ENCODE measurements around the gene BCKDHA.

The BCKDHA gene

DNA sequence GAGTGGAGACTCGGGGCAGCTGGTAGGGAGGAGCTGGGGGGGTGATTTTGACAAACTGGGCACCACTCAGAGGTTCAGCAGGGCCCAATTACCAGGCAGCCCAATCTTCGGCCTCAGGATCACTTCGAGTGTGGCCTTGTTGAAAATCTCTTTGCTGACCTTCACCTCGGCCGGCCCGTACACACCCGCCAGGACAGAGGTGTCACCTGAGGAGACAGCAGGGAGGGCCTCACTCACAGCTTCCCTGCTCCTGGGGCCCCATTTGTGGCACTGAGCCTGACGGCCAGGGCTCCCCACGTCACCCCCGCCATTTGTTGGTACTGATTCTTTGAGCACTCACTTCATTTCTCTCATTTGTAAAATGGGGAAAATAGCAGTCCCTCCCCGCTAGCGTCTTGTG lies 4.8 kb upstream of the BCKDHA start:
- Histone ChIP-seq H3K27me3 (replicated peaks; ENCODE audit: control insufficient read depth, insufficient read depth, low read length) (no peaks in the 10 kb centered on the region), H3K9me3 (ENCODE audit: control insufficient read depth, low read length) (no peaks in the 10 kb centered on the region), H3K36me3 (ENCODE audit: control insufficient read depth, insufficient read depth, low read length, severe bottlenecking) (peaks cover 24% of the 10 kb centered on the region), H3K4me1 (ENCODE audit: control insufficient read depth, insufficient read depth, low read length) (peaks cover 3% of the 10 kb centered on the region), H3K9ac (ENCODE audit: low read length) (no peak overlapping the region), H3K4me3 (ENCODE audit: low read length) (no peak overlapping the region)
- no peak for DNase-seq (ENCODE audit: low read depth)

GRCh38 chr19:41395355-41395754 lies 2.3 kb upstream of the BCKDHA start:
- no peaks in the 10 kb centered on the region for H3K27me3 ChIP-seq (replicated peaks; ENCODE audit: control insufficient read depth, insufficient read depth, low read length)
- H3K4me1 ChIP-seq (ENCODE audit: control insufficient read depth, insufficient read depth, low read length) = peaks cover 14% of the 10 kb centered on the region
- no peak overlapping the region for H3K9ac ChIP-seq (ENCODE audit: low read length)
- DNase-seq (ENCODE audit: low read depth) = no peak
- peaks cover 17% of the 10 kb centered on the region for H3K36me3 ChIP-seq (ENCODE audit: control insufficient read depth, insufficient read depth, low read length, severe bottlenecking)
- no peak overlapping the region for H3K4me3 ChIP-seq (ENCODE audit: low read length)
- no peaks in the 10 kb centered on the region for H3K9me3 ChIP-seq (ENCODE audit: control insufficient read depth, low read length)

- Histone ChIP-seq H3K9me3 (ENCODE audit: control insufficient read depth, low read length) (no peaks in the 10 kb centered on the region), H3K27me3 (replicated peaks; ENCODE audit: control insufficient read depth, insufficient read depth, low read length) (no peaks in the 10 kb centered on the region), H3K4me3 (ENCODE audit: low read length) (peak overlapping the region; percentile 96), H3K4me1 (ENCODE audit: control insufficient read depth, insufficient read depth, low read length) (peaks cover 14% of the 10 kb centered on the region), H3K36me3 (ENCODE audit: control insufficient read depth, insufficient read depth, low read length, severe bottlenecking) (peaks cover 9% of the 10 kb centered on the region), H3K9ac (ENCODE audit: low read length) (peak overlapping the region; percentile 97)
- DNase-seq (ENCODE audit: low read depth) = peak; percentile 41
Measured at GRCh38 chr19:41398050-41398418, 416 bp downstream of the BCKDHA start.

DNA sequence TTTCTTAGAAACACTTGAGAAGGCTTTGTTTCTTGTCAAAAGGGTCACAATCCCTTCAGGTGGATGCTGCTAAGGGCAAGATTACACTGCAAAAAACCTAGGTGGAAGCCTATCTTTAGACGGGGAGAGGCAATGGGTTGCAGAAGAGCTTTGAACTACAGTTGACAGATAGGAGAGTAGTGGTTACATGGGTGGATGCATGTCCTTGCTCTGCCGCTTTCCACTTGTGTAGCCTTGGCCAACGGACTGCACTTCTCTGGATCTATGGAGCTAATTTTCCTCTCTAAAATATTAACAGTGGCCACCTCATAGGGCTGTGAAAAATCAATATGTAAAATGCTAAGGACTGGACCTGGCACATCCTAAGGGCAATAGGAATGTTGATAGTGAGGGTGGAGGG lies 980 bp downstream of the BCKDHA start:
- no peaks in the 10 kb centered on the region for H3K9me3 ChIP-seq (ENCODE audit: control insufficient read depth, low read length)
- peak overlapping the region; percentile 97 for H3K9ac ChIP-seq (ENCODE audit: low read length)
- H3K27me3 ChIP-seq (replicated peaks; ENCODE audit: control insufficient read depth, insufficient read depth, low read length) = no peaks in the 10 kb centered on the region
- no peak for DNase-seq (ENCODE audit: low read depth)
- H3K4me1 ChIP-seq (ENCODE audit: control insufficient read depth, insufficient read depth, low read length) = peaks cover 14% of the 10 kb centered on the region
- H3K4me3 ChIP-seq (ENCODE audit: low read length) = peak overlapping the region; percentile 96
- H3K36me3 ChIP-seq (ENCODE audit: control insufficient read depth, insufficient read depth, low read length, severe bottlenecking) = peaks cover 11% of the 10 kb centered on the region

GRCh38 chr19:41399091-41399490 lies 1.5 kb downstream of the BCKDHA start:
- H3K9me3 ChIP-seq (ENCODE audit: control insufficient read depth, low read length) = no peaks in the 10 kb centered on the region
- H3K4me3 ChIP-seq (ENCODE audit: low read length) = peak overlapping the region; percentile 96
- no peaks in the 10 kb centered on the region for H3K27me3 ChIP-seq (replicated peaks; ENCODE audit: control insufficient read depth, insufficient read depth, low read length)
- no peak for DNase-seq (ENCODE audit: low read depth)
- peak overlapping the region; percentile 97 for H3K9ac ChIP-seq (ENCODE audit: low read length)
- peaks cover 14% of the 10 kb centered on the region for H3K4me1 ChIP-seq (ENCODE audit: control insufficient read depth, insufficient read depth, low read length)
- H3K36me3 ChIP-seq (ENCODE audit: control insufficient read depth, insufficient read depth, low read length, severe bottlenecking) = peaks cover 11% of the 10 kb centered on the region

DNA sequence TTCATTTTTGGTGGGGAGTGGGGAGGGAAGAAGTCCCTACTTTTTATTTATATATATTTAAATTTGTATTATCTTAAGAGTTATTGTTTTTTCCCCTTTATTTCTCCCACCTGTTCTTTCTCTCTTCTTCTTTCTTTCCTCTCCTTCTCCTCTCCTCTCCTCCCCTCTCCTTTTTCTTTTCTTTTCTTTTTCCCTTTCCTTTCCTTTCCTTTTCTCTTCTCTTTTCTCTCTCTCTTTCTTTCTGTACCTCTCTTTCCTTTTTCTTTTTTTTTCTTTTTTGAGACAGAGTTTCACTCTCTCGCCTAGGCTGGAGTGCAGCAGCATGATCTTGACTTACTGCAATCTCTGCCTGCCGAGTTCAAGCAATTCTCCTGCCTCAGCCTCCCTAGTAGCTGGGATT lies 1.9 kb downstream of the BCKDHA start:
- H3K9me3 ChIP-seq (ENCODE audit: control insufficient read depth, low read length) = no peaks in the 10 kb centered on the region
- no peak for DNase-seq (ENCODE audit: low read depth)
- H3K36me3 ChIP-seq (ENCODE audit: control insufficient read depth, insufficient read depth, low read length, severe bottlenecking) = peaks cover 11% of the 10 kb centered on the region
- H3K4me3 ChIP-seq (ENCODE audit: low read length) = no peak overlapping the region
- peaks cover 14% of the 10 kb centered on the region for H3K4me1 ChIP-seq (ENCODE audit: control insufficient read depth, insufficient read depth, low read length)
- H3K27me3 ChIP-seq (replicated peaks; ENCODE audit: control insufficient read depth, insufficient read depth, low read length) = no peaks in the 10 kb centered on the region
- H3K9ac ChIP-seq (ENCODE audit: low read length) = no peak overlapping the region

GRCh38 chr19:41401483-41401882 lies 3.9 kb downstream of the BCKDHA start:
- no peaks in the 10 kb centered on the region for H3K9me3 ChIP-seq (ENCODE audit: control insufficient read depth, low read length)
- peaks cover 12% of the 10 kb centered on the region for H3K4me1 ChIP-seq (ENCODE audit: control insufficient read depth, insufficient read depth, low read length)
- H3K4me3 ChIP-seq (ENCODE audit: low read length) = no peak overlapping the region
- H3K27me3 ChIP-seq (replicated peaks; ENCODE audit: control insufficient read depth, insufficient read depth, low read length) = no peaks in the 10 kb centered on the region
- peaks cover 11% of the 10 kb centered on the region for H3K36me3 ChIP-seq (ENCODE audit: control insufficient read depth, insufficient read depth, low read length, severe bottlenecking)
- no peak overlapping the region for H3K9ac ChIP-seq (ENCODE audit: low read length)
- DNase-seq (ENCODE audit: low read depth) = no peak

GRCh38 chr19:41402010-41402409 lies 4.4 kb downstream of the BCKDHA start:
- peaks cover 11% of the 10 kb centered on the region for H3K4me1 ChIP-seq (ENCODE audit: control insufficient read depth, insufficient read depth, low read length)
- H3K36me3 ChIP-seq (ENCODE audit: control insufficient read depth, insufficient read depth, low read length, severe bottlenecking) = peaks cover 11% of the 10 kb centered on the region
- no peak overlapping the region for H3K9ac ChIP-seq (ENCODE audit: low read length)
- no peak for DNase-seq (ENCODE audit: low read depth)
- H3K27me3 ChIP-seq (replicated peaks; ENCODE audit: control insufficient read depth, insufficient read depth, low read length) = no peaks in the 10 kb centered on the region
- H3K9me3 ChIP-seq (ENCODE audit: control insufficient read depth, low read length) = no peaks in the 10 kb centered on the region
- no peak overlapping the region for H3K4me3 ChIP-seq (ENCODE audit: low read length)

- DNase-seq (ENCODE audit: low read depth) = no peak
- no peak overlapping the region for H3K4me3 ChIP-seq (ENCODE audit: low read length)
Measured at GRCh38 chr19:41403181-41403970, 5.8 kb downstream of the BCKDHA start.

DNA sequence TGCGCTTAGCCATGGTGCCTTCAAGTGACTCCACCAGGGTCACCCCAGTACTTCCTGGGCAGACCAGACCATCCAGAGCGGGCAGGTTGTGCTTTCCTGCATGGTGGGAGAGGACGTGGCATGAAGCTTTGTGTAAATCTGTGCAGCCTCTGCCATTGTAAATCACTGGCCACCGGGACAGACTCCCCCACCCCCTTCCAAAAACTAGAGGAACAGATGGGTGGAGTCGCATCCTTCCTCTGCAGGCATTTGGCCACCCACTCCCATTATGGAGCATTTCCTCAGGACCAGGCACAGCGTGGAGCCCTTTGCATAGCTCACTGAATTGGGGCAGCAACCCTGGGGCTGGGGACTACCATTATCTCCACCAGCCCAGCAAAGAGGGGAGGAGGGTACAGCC lies 8.2 kb downstream of the BCKDHA start:
- DNase-seq (ENCODE audit: low read depth) = no peak
- Histone ChIP-seq H3K27me3 (replicated peaks; ENCODE audit: control insufficient read depth, insufficient read depth, low read length) (no peaks in the 10 kb centered on the region), H3K4me3 (ENCODE audit: low read length) (no peak overlapping the region), H3K9ac (ENCODE audit: low read length) (no peak overlapping the region), H3K9me3 (ENCODE audit: control insufficient read depth, low read length) (no peaks in the 10 kb centered on the region), H3K36me3 (ENCODE audit: control insufficient read depth, insufficient read depth, low read length, severe bottlenecking) (peaks cover 11% of the 10 kb centered on the region), H3K4me1 (ENCODE audit: control insufficient read depth, insufficient read depth, low read length) (peaks cover 6% of the 10 kb centered on the region)

More at GRCh38 chr19:41403181-41403970, 5.8 kb downstream of the BCKDHA start:
- Histone ChIP-seq H3K27me3 (replicated peaks; ENCODE audit: control insufficient read depth, insufficient read depth, low read length) (no peaks in the 10 kb centered on the region), H3K36me3 (ENCODE audit: control insufficient read depth, insufficient read depth, low read length, severe bottlenecking) (peaks cover 11% of the 10 kb centered on the region), H3K9ac (ENCODE audit: low read length) (no peak overlapping the region), H3K9me3 (ENCODE audit: control insufficient read depth, low read length) (no peaks in the 10 kb centered on the region), H3K4me1 (ENCODE audit: control insufficient read depth, insufficient read depth, low read length) (peaks cover 9% of the 10 kb centered on the region)

DNA sequence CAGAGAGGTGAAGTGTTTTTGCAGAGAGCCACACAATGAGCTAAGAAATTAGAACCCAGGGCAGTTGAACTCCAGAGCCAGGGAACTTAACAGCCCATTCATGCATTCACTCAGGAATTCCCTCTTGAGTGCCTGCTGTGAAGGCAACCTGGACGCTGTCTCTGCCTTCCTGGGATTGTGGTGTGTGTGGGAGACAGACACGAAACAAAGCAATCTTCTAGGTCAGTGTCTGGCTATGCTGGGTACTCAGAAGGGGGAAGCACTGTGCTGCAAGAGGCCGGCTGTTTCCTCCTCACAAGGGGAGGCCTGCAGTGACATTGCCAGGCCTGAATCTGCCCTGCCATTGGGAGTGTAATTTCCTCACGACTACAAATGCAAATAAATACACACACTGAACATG lies 9.7 kb downstream of the BCKDHA start:
- Histone ChIP-seq H3K9ac (ENCODE audit: low read length) (no peak overlapping the region), H3K4me1 (ENCODE audit: control insufficient read depth, insufficient read depth, low read length) (peaks cover 6% of the 10 kb centered on the region), H3K27me3 (replicated peaks; ENCODE audit: control insufficient read depth, insufficient read depth, low read length) (no peaks in the 10 kb centered on the region), H3K9me3 (ENCODE audit: control insufficient read depth, low read length) (no peaks in the 10 kb centered on the region), H3K36me3 (ENCODE audit: control insufficient read depth, insufficient read depth, low read length, severe bottlenecking) (peaks cover 15% of the 10 kb centered on the region), H3K4me3 (ENCODE audit: low read length) (no peak overlapping the region)
- DNase-seq (ENCODE audit: low read depth) = no peak

DNA sequence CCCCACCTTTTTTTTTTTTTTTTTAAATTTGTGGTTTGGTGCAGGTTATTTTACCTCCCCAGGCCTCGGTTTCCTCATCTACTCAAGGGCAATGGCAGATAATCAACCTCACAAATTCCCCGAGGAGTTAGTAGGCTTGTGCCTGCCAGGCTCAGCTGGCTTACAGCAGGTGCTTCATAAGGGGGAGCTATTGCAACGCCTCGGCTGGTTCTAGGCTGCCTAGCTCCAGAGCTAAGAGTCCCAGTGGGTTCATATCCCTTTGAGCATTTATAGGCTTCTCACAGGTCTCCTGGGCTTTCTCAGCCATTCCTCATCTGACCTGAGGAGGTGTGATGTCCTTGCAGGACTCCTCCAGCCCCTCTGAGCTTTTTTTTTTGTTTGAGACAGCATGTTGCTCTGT lies 10.6 kb downstream of the BCKDHA start:
- no peak for DNase-seq (ENCODE audit: low read depth)
- Histone ChIP-seq H3K9me3 (ENCODE audit: control insufficient read depth, low read length) (no peaks in the 10 kb centered on the region), H3K27me3 (replicated peaks; ENCODE audit: control insufficient read depth, insufficient read depth, low read length) (no peaks in the 10 kb centered on the region)

More for the DNA sequence above, 10.6 kb downstream of the BCKDHA start:
- peaks cover 15% of the 10 kb centered on the region for H3K36me3 ChIP-seq (ENCODE audit: control insufficient read depth, insufficient read depth, low read length, severe bottlenecking)
- peaks cover 6% of the 10 kb centered on the region for H3K4me1 ChIP-seq (ENCODE audit: control insufficient read depth, insufficient read depth, low read length)
- H3K4me3 ChIP-seq (ENCODE audit: low read length) = no peak overlapping the region
- H3K9ac ChIP-seq (ENCODE audit: low read length) = no peak overlapping the region
